MCF 10A (cell line): ENCODE data around the gene MOCS3. TPM values are rescaled to one million over a fixed set of nuclear protein-coding genes. Genes with fewer than 3 reads are reported as not detected.

ENCODE experiments used
- BruUV-seq: library from RNA; stranded (reverse); fragments of 400-500 nt; replicated peaks from 2 replicates; lab custom pipeline; 2021; lab: Mats Ljungman, UMichigan
- CTCF ChIA-PET: fragments of 300-600 bp; sonication (Branson Sonifier 250); formaldehyde crosslinking; extraction: SDS; loops from one replicate; lab custom pipeline; 2021; ENCODE audit warnings: antibody characterized with exemption, inconsistent platforms; lab: Yijun Ruan, JAX
- POLR2A ChIA-PET: fragments of 300-600, 350-650 bp; sonication (Branson Sonifier 250); formaldehyde crosslinking; extraction: SDS; loops from one replicate; lab custom pipeline; 2020; ENCODE audit warnings: antibody characterized with exemption, inconsistent platforms; lab: Yijun Ruan, JAX
- DNase-seq: peaks from one replicate; pipeline ENCODE4 v3.0.0-alpha.2; 2018; ENCODE audit not compliant: unreplicated experiment
- H3K27ac Mint-ChIP-seq: one replicate; pipeline ENCODE4 v1.8.0; 2022; ENCODE audit warnings: mild to moderate bottlenecking, low read depth, mixed read lengths; ENCODE audit not compliant: unreplicated experiment
- H3K27me3 Mint-ChIP-seq: one replicate; pipeline ENCODE4 v1.8.0; 2022; ENCODE audit warnings: mixed read lengths; ENCODE audit not compliant: insufficient read depth, unreplicated experiment
- H3K36me3 Mint-ChIP-seq: one replicate; pipeline ENCODE4 v1.8.0; 2022; ENCODE audit warnings: mild to moderate bottlenecking, moderate library complexity, mixed read lengths; ENCODE audit not compliant: insufficient read depth, unreplicated experiment
- H3K4me1 Mint-ChIP-seq: one replicate; pipeline ENCODE4 v1.8.0; 2022; ENCODE audit warnings: mixed read lengths; ENCODE audit not compliant: insufficient read depth, unreplicated experiment
- H3K4me3 Mint-ChIP-seq: one replicate; pipeline ENCODE4 v1.8.0; 2022; ENCODE audit warnings: mild to moderate bottlenecking, moderate library complexity, mixed read lengths; ENCODE audit not compliant: unreplicated experiment
- H3K9me3 Mint-ChIP-seq: one replicate; pipeline ENCODE4 v1.8.0; 2022; ENCODE audit warnings: mixed read lengths; ENCODE audit not compliant: unreplicated experiment
- CTCF ChIP-seq: fragments of 200-600 bp; IDR thresholded peaks from one replicate; pipeline ENCODE4 v1.8.0; 2022; ENCODE audit warnings: antibody characterized with exemption, mild to moderate bottlenecking; ENCODE audit not compliant: unreplicated experiment
- intact Hi-C: fragments of 100-400 bp; cut with micrococcal nuclease; formaldehyde crosslinking; loops from 2 replicates; pipeline ENCODE4 v1.14.1; 2022
- total RNA-seq: library from RNA; stranded (reverse); gene quantifications from 2 replicates; pipeline ENCODE4 v1.2.3, GENCODE V29; 2022

The MOCS3 gene
- total RNA-seq, 1 experiment from 2014 or later = 6.0 TPM

- DNase-seq = no peak
- H3K36me3 Mint-ChIP-seq = peaks cover 84% of the 10 kb centered on the region
- no peak for TF ChIP-seq CTCF
- ChIA-PET CTCF (interaction anchor here (0.7 to 14.2 kb wide), 12 partner anchors 8 to 223 kb away, joined by 3 to 256 read pairs (median 4); partner anchors contain the start of genes ADNP, BCAS4 and MOCS3), POLR2A (interaction anchor here (0.8 to 13.0 kb wide), 8 partner anchors 9 to 127 kb away, joined by 3 to 149 read pairs (median 10); partner anchors contain the start of genes ADNP, BCAS4, DPM1 and MOCS3)
- intact Hi-C loops = no loop called here
- BruUV-seq = no TSS peak
- H3K27me3 Mint-ChIP-seq = no peaks in the 10 kb centered on the region
- no peak overlapping the region for H3K4me3 Mint-ChIP-seq
- no peak overlapping the region for H3K27ac Mint-ChIP-seq
- peaks cover 45% of the 10 kb centered on the region for H3K4me1 Mint-ChIP-seq
- no peaks in the 10 kb centered on the region for H3K9me3 Mint-ChIP-seq
Measured at GRCh38 chr20:50921803-50922501, 36.7 kb upstream of the MOCS3 start.

- ChIA-PET POLR2A (interaction anchor here (0.9 to 13.0 kb wide), 9 partner anchors 10 to 808 kb away, joined by 4 to 149 read pairs (median 8); partner anchors contain the start of genes BCAS4, DPM1 and MOCS3), CTCF (interaction anchor here (0.6 to 14.2 kb wide), 14 partner anchors 11 to 460 kb away, joined by 3 to 256 read pairs (median 4); partner anchors contain the start of gene BCAS4)
- Mint-ChIP-seq H3K9me3 (no peaks in the 10 kb centered on the region), H3K4me3 (no peak overlapping the region), H3K36me3 (peaks cover 91% of the 10 kb centered on the region), H3K27me3 (no peaks in the 10 kb centered on the region), H3K27ac (no peak overlapping the region), H3K4me1 (peaks cover 39% of the 10 kb centered on the region)
- no peak for DNase-seq
- no peak for TF ChIP-seq CTCF
- intact Hi-C loops = no loop called here
- no TSS peak for BruUV-seq
Measured at GRCh38 chr20:50924261-50924920, 34.2 kb upstream of the MOCS3 start.

- DNase-seq = no peak
- ChIA-PET POLR2A (interaction anchor here (0.6 to 13.0 kb wide), 11 partner anchors 12 to 285 kb away, joined by 3 to 149 read pairs (median 6); partner anchors contain the start of genes BCAS4, DPM1 and MOCS3), CTCF (interaction anchor here (0.6 to 14.2 kb wide), 12 partner anchors 12 to 847 kb away, joined by 3 to 256 read pairs (median 4); partner anchors contain the start of gene BCAS4)
- peak overlapping the region; percentile 6 for H3K4me3 Mint-ChIP-seq
- H3K36me3 Mint-ChIP-seq = peaks cover 84% of the 10 kb centered on the region
- no peak for TF ChIP-seq CTCF
- peaks cover 37% of the 10 kb centered on the region for H3K4me1 Mint-ChIP-seq
- no peak overlapping the region for H3K27ac Mint-ChIP-seq
- BruUV-seq = no TSS peak
- intact Hi-C loops = no loop called here
- no peaks in the 10 kb centered on the region for H3K9me3 Mint-ChIP-seq
- H3K27me3 Mint-ChIP-seq = no peaks in the 10 kb centered on the region
Measured at GRCh38 chr20:50926530-50926929, 32.1 kb upstream of the MOCS3 start.

- ChIA-PET POLR2A (interaction anchor here (0.6 to 13.0 kb wide), 16 partner anchors 8 to 142 kb away, joined by 3 to 149 read pairs (median 6); partner anchors contain the start of genes BCAS4, DPM1 and MOCS3), CTCF (interaction anchor here (0.7 to 14.2 kb wide), 27 partner anchors 9 to 984 kb away, joined by 3 to 256 read pairs (median 11); partner anchors contain the start of gene BCAS4)
- DNase-seq = no peak
- peak overlapping the region; percentile 73 for H3K27ac Mint-ChIP-seq
- peak overlapping the region; percentile 90 for H3K4me3 Mint-ChIP-seq
- no peaks in the 10 kb centered on the region for H3K9me3 Mint-ChIP-seq
- TF ChIP-seq CTCF = no peak
- intact Hi-C loops = no loop called here
- H3K36me3 Mint-ChIP-seq = peaks cover 89% of the 10 kb centered on the region
- H3K27me3 Mint-ChIP-seq = no peaks in the 10 kb centered on the region
- no TSS peak for BruUV-seq
- peaks cover 37% of the 10 kb centered on the region for H3K4me1 Mint-ChIP-seq
Measured at GRCh38 chr20:50928469-50928868, 30.1 kb upstream of the MOCS3 start.
